Measurements from ENCODE around the gene C14orf132. TPM values are rescaled to one million over a fixed set of nuclear protein-coding genes. Genes with fewer than 3 reads are reported as not detected.

The C14orf132 gene
- total and polyA plus RNA-seq, 9 of the 15 experiments (the other 6 are each of a cell fraction or from before 2014, with no cell fraction given): not detected

DNA sequence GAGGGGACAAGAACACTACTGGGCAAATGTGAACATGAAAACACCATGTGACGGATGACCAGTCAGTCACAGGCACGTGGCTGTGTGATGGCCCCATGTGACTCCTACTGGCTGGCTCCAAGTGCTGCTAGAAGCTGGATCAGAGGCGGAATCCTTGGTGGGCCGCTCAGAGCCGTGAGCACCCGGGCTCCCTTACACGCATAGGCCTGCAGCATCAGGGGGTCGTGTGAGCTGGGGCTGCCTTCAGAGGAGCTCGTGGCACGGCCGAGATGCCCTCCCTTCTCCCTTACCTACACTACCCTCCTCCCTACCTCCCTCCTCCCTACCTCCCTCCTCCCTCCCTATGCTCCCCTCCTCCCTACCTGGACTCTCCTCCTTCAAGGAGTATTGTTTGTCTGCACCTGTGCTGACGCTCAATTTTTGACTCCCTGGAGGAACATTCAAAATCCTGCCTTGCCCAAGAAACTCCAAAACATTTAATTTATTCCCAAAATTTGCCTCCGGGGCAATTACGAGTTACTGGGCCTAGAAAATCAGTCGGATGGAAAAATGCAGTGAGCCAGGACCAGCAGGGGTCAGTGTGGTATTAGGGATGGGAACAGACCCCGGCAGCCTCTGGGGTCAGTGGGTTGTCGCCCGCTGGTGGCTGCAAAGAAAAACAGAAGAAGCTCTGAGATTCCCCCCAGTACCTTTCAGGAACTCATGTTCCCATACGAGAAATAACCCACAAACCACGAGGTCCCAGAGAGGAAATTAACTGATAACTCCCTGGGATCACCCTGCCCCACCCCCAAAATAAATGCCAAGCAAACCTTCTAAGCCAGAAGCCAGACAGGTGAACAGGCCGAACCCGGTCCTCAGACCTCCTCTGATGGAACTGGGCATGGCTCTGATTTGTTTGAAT, 61.3 kb downstream of the C14orf132 start:
- in situ Hi-C loops (cut with MboI) (loop anchor here (10.0 kb wide), 1 partner anchor 344 kb away; no protein-coding TSS in a partner anchor), intact Hi-C loops (cut with micrococcal nuclease) (loop anchor here (1.0 to 2.0 kb wide), 2 partner anchors 175 to 324 kb away; no protein-coding TSS in a partner anchor)
- no peaks in the 10 kb centered on the region for H4K20me1 ChIP-seq (replicated peaks; ENCODE audit: control insufficient read depth, insufficient read depth, low read length)
- DNase-seq (ENCODE audit: extremely low read depth in 1 of 4, low spot score in 3 of 4) (peak; percentile 70 to 75 (median 75)), ATAC-seq (peak; percentile 93), FAIRE-seq (peak; percentile 56)
- H3K4me1 ChIP-seq (replicated peaks in 1 of 2; ENCODE audit: control insufficient read depth in 2 of 2, insufficient read depth in 2 of 2, low read length in 2 of 2): peaks cover 0 to 3% of the 10 kb centered on the region in 2 experiments; a peak in 1 of 5 replicates
- 13% methylated on average over 11 of the region's 22 CpGs for WGBS (ENCODE audit: insufficient coverage, low coverage, missing lambda C conversion rate)
- ChIA-PET CTCF (ENCODE audit: low intra/inter-chr PET ratio) (interaction anchor here (1.1 to 2.2 kb wide), 3 partner anchors 170 to 324 kb away, joined by 3 to 17 read pairs (median 6); no protein-coding TSS in a partner anchor), POLR2A (interaction anchor here (0.6 kb wide), 1 partner anchor 325 kb away, joined by 3 read pairs; no protein-coding TSS in a partner anchor)
- BruUV-seq (replicated peaks): no TSS peak
- H3K27me3 ChIP-seq (ENCODE audit: control insufficient read depth in 2 of 2, insufficient read depth in 2 of 2, low read length in 2 of 2): peaks cover 0 to 7% of the 10 kb centered on the region in 2 experiments; a peak in 1 of 5 replicates
- H3K36me3 ChIP-seq (ENCODE audit: control insufficient read depth, insufficient read depth, low read length): no peaks in the 10 kb centered on the region
- no peak overlapping the region for H3K27ac ChIP-seq (ENCODE audit: extremely low read depth, low read depth, low read length)
- no peaks in the 10 kb centered on the region for H3K79me2 ChIP-seq (ENCODE audit: control insufficient read depth, insufficient read depth, low read length)
- H3K9me3 ChIP-seq (replicated peaks; ENCODE audit: control insufficient read depth, insufficient read depth, low read depth, low read length): no peaks in the 10 kb centered on the region
- H3K9me1 ChIP-seq (ENCODE audit: control insufficient read depth, insufficient read depth, low read length): no peaks in the 10 kb centered on the region
- H3K4me2 ChIP-seq (ENCODE audit: insufficient read depth, low read length): no peak overlapping the region
- H2AFZ ChIP-seq (ENCODE audit: low read depth, low read length): no peak overlapping the region
- no peak overlapping the region for H3K4me3 ChIP-seq
- no peak overlapping the region for H3K9ac ChIP-seq (ENCODE audit: insufficient read depth in 1 of 2, low read depth in 2 of 2, low read length in 2 of 2)
- TF ChIP-seq CBX1 (IDR thresholded peaks at IDR 0.05; ENCODE audit: low read depth) (no peak), BHLHE40 (IDR thresholded peaks at IDR 0.05; ENCODE audit: low read length) (peak; percentile 45), ZNF766 (CRISPR knock-in tag; conservative IDR thresholded peaks at IDR 0.05) (no peak), PURB (CRISPR knock-in tag; IDR thresholded peaks at IDR 0.05; ENCODE audit: low read depth) (no peak), NFXL1 (CRISPR knock-in tag; IDR thresholded peaks at IDR 0.05) (no peak), REST (IDR thresholded peaks at IDR 0.05; ENCODE audit: borderline replicate concordance) (peak; percentile 76; the same call in 1 of the 2 replicates), REST (CRISPR knock-in tag; IDR thresholded peaks at IDR 0.05; ENCODE audit: low read depth) (no peak), RAD51 (IDR thresholded peaks at IDR 0.05; ENCODE audit: borderline replicate concordance, low read depth) (peak; percentile 57; the same call in 1 of the 2 replicates)
- TF ChIP-seq, protein P1, sequence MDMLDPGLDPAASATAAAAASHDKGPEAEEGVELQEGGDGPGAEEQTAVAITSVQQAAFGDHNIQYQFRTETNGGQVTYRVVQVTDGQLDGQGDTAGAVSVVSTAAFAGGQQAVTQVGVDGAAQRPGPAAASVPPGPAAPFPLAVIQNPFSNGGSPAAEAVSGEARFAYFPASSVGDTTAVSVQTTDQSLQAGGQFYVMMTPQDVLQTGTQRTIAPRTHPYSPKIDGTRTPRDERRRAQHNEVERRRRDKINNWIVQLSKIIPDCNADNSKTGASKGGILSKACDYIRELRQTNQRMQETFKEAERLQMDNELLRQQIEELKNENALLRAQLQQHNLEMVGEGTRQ (CRISPR knock-in tag; IDR thresholded peaks at IDR 0.05): peak; percentile 59
- TF ChIP-seq, protein P2, sequence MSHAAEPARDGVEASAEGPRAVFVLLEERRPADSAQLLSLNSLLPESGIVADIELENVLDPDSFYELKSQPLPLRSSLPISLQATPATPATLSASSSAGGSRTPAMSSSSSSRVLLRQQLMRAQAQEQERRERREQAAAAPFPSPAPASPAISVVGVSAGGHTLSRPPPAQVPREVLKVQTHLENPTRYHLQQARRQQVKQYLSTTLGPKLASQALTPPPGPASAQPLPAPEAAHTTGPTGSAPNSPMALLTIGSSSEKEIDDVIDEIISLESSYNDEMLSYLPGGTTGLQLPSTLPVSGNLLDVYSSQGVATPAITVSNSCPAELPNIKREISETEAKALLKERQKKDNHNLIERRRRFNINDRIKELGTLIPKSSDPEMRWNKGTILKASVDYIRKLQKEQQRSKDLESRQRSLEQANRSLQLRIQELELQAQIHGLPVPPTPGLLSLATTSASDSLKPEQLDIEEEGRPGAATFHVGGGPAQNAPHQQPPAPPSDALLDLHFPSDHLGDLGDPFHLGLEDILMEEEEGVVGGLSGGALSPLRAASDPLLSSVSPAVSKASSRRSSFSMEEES (CRISPR knock-in tag; IDR thresholded peaks at IDR 0.05): no peak
